ENCODE data around the gene PACRG.
"Not testable (repeated sequence)": the region's sequence is repeated elsewhere in the genome, so short reads cannot be mapped to it uniquely, and the experiment has no call there.

Gene PACRG

GRCh38 chr6:162941128-162941527 is 213.4 kb downstream of the PACRG start:
- no peak for DNase-seq (ENCODE audit: low read depth, low spot score)

GRCh38 chr6:162942866-162943265 is 215.1 kb downstream of the PACRG start:
- peak; percentile 62 for DNase-seq (ENCODE audit: low read depth, low spot score)

- no peak for DNase-seq (ENCODE audit: low read depth, low spot score)
Measured at GRCh38 chr6:162943369-162943768, 215.6 kb downstream of the PACRG start.

GRCh38 chr6:162951164-162951743 is 223.5 kb downstream of the PACRG start:
- DNase-seq (ENCODE audit: low read depth, low spot score), result no peak

- DNase-seq (ENCODE audit: low read depth, low spot score), result no peak
Measured at GRCh38 chr6:162952423-162952822, 224.6 kb downstream of the PACRG start.

- no peak for DNase-seq (ENCODE audit: low read depth, low spot score)
Measured at GRCh38 chr6:162957062-162957461, 229.3 kb downstream of the PACRG start.

- no peak for DNase-seq (ENCODE audit: low read depth, low spot score)
Measured at GRCh38 chr6:162960679-162961457, 233.1 kb downstream of the PACRG start.

GRCh38 chr6:162962093-162962492 is 234.3 kb downstream of the PACRG start:
- no peak for DNase-seq (ENCODE audit: low read depth, low spot score)

GRCh38 chr6:162963861-162964260 is 236.1 kb downstream of the PACRG start:
- DNase-seq (ENCODE audit: low read depth, low spot score), result no peak

- DNase-seq (ENCODE audit: low read depth, low spot score), result peak; percentile 89
Measured at GRCh38 chr6:162964488-162965140, 236.8 kb downstream of the PACRG start.

GRCh38 chr6:162965366-162965765 is 237.6 kb downstream of the PACRG start:
- DNase-seq (ENCODE audit: low read depth, low spot score), result no peak

GRCh38 chr6:162970246-162970645 is 242.5 kb downstream of the PACRG start:
- DNase-seq (ENCODE audit: low read depth, low spot score), result no peak

GRCh38 chr6:162971356-162971755 is 243.6 kb downstream of the PACRG start:
- no peak for DNase-seq (ENCODE audit: low read depth, low spot score)

- DNase-seq (ENCODE audit: low read depth, low spot score), result no peak
Measured at GRCh38 chr6:162973151-162973872, 245.5 kb downstream of the PACRG start.

GRCh38 chr6:162973980-162974379 is 246.2 kb downstream of the PACRG start:
- DNase-seq (ENCODE audit: low read depth, low spot score), result no peak

- DNase-seq (ENCODE audit: low read depth, low spot score), result no peak
Measured at GRCh38 chr6:162974685-162975084, 246.9 kb downstream of the PACRG start.

- DNase-seq (ENCODE audit: low read depth, low spot score), result no peak
Measured at GRCh38 chr6:162976141-162976540, 248.4 kb downstream of the PACRG start.

- DNase-seq (ENCODE audit: low read depth, low spot score), result not testable (repeated sequence)
Measured at GRCh38 chr6:162983234-162983633, 255.5 kb downstream of the PACRG start.

- DNase-seq (ENCODE audit: low read depth, low spot score), result no peak
Measured at GRCh38 chr6:162998777-162999176, 271.0 kb downstream of the PACRG start.

- no peak for DNase-seq (ENCODE audit: low read depth, low spot score)
Measured at GRCh38 chr6:162999575-163000285, 272.0 kb downstream of the PACRG start.

GRCh38 chr6:163001330-163001729 is 273.6 kb downstream of the PACRG start:
- DNase-seq (ENCODE audit: low read depth, low spot score), result no peak

GRCh38 chr6:163008186-163008585 is 280.4 kb downstream of the PACRG start:
- no peak for DNase-seq (ENCODE audit: low read depth, low spot score)
